ENCODE results near the gene CBLN2.

The CBLN2 gene

DNA sequence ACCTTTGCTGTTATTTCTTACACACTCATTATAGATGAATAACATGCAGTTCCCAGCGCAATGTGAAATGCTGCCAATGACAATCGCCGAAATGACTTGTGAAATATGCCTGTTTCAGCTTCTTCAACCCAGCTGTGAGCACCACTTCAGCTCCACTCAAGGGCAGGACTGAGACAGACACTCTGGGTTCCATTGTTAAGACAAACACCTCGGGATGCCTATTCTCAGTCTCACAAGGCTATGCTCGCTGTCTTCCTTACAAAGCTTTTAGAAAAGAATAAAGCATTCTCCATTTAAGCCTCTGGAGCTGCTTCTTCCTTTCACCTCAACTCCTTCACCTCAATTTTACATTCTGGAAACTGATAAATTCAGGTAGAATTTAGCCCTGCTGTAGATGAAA lies 4.2 kb downstream of the CBLN2 start:
- Histone ChIP-seq H3K27me3 (ENCODE audit: insufficient read depth, low read depth) (no peaks in the 10 kb centered on the region; the same call in 1 of the 2 replicates), H3K36me3 (ENCODE audit: insufficient read depth) (no peaks in the 10 kb centered on the region), H3K4me3 (IDR thresholded peaks at IDR 0.05; ENCODE audit: insufficient read depth, low read depth, low read length) (no peak overlapping the region)

GRCh38 chr18:72530622-72531021 lies 13.5 kb downstream of the CBLN2 start:
- no peak overlapping the region for H3K4me2 ChIP-seq
- no peak overlapping the region for H3K4me3 ChIP-seq (IDR thresholded peaks at IDR 0.05; ENCODE audit: insufficient read depth, low read depth, low read length)
- no peaks in the 10 kb centered on the region for H4K20me1 ChIP-seq (ENCODE audit: insufficient read depth)
- no peak overlapping the region for H3K9ac ChIP-seq
- no peak overlapping the region for H3K27ac ChIP-seq
- peaks cover 10% of the 10 kb centered on the region for H3K4me1 ChIP-seq (ENCODE audit: low read depth, poor library complexity, severe bottlenecking)
- no peaks in the 10 kb centered on the region for H3K27me3 ChIP-seq (ENCODE audit: insufficient read depth, low read depth)
- no peaks in the 10 kb centered on the region for H3K79me2 ChIP-seq (ENCODE audit: insufficient read depth, low read depth)
- H3K36me3 ChIP-seq (ENCODE audit: insufficient read depth) = no peaks in the 10 kb centered on the region
- TF ChIP-seq, protein P1, sequence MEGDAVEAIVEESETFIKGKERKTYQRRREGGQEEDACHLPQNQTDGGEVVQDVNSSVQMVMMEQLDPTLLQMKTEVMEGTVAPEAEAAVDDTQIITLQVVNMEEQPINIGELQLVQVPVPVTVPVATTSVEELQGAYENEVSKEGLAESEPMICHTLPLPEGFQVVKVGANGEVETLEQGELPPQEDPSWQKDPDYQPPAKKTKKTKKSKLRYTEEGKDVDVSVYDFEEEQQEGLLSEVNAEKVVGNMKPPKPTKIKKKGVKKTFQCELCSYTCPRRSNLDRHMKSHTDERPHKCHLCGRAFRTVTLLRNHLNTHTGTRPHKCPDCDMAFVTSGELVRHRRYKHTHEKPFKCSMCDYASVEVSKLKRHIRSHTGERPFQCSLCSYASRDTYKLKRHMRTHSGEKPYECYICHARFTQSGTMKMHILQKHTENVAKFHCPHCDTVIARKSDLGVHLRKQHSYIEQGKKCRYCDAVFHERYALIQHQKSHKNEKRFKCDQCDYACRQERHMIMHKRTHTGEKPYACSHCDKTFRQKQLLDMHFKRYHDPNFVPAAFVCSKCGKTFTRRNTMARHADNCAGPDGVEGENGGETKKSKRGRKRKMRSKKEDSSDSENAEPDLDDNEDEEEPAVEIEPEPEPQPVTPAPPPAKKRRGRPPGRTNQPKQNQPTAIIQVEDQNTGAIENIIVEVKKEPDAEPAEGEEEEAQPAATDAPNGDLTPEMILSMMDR (conservative IDR thresholded peaks at IDR 0.05; ENCODE audit: low read depth, low read length) = peak; percentile 31; the same call in 1 of the 2 replicates
- H2AFZ ChIP-seq (ENCODE audit: low read depth) = no peak overlapping the region

More for the DNA sequence above, 4.2 kb downstream of the CBLN2 start:
- H3K9ac ChIP-seq = no peak overlapping the region
- no peaks in the 10 kb centered on the region for H4K20me1 ChIP-seq (ENCODE audit: insufficient read depth)
- H3K4me2 ChIP-seq = no peak overlapping the region
- peaks cover 7% of the 10 kb centered on the region for H3K4me1 ChIP-seq (ENCODE audit: low read depth, poor library complexity, severe bottlenecking)
- no peak overlapping the region for H3K27ac ChIP-seq
- no peaks in the 10 kb centered on the region for H3K79me2 ChIP-seq (ENCODE audit: insufficient read depth, low read depth)
- H2AFZ ChIP-seq (ENCODE audit: low read depth) = no peak overlapping the region
- TF ChIP-seq, protein P1 (conservative IDR thresholded peaks at IDR 0.05; ENCODE audit: low read depth, low read length) = no peak

GRCh38 chr18:72504866-72505265 lies 39.3 kb downstream of the CBLN2 start:
- no peak overlapping the region for H2AFZ ChIP-seq (ENCODE audit: low read depth)
- H3K4me3 ChIP-seq (IDR thresholded peaks at IDR 0.05; ENCODE audit: insufficient read depth, low read depth, low read length) = no peak overlapping the region
- H3K27me3 ChIP-seq (ENCODE audit: insufficient read depth, low read depth) = no peaks in the 10 kb centered on the region
- no peaks in the 10 kb centered on the region for H4K20me1 ChIP-seq (ENCODE audit: insufficient read depth)
- H3K79me2 ChIP-seq (ENCODE audit: insufficient read depth, low read depth) = no peaks in the 10 kb centered on the region
- no peak overlapping the region for H3K4me2 ChIP-seq
- no peaks in the 10 kb centered on the region for H3K36me3 ChIP-seq (ENCODE audit: insufficient read depth)
- H3K27ac ChIP-seq = no peak overlapping the region
- H3K9ac ChIP-seq = no peak overlapping the region
- TF ChIP-seq, protein P1 (conservative IDR thresholded peaks at IDR 0.05; ENCODE audit: low read depth, low read length) = no peak
- no peaks in the 10 kb centered on the region for H3K4me1 ChIP-seq (ENCODE audit: low read depth, poor library complexity, severe bottlenecking)

DNA sequence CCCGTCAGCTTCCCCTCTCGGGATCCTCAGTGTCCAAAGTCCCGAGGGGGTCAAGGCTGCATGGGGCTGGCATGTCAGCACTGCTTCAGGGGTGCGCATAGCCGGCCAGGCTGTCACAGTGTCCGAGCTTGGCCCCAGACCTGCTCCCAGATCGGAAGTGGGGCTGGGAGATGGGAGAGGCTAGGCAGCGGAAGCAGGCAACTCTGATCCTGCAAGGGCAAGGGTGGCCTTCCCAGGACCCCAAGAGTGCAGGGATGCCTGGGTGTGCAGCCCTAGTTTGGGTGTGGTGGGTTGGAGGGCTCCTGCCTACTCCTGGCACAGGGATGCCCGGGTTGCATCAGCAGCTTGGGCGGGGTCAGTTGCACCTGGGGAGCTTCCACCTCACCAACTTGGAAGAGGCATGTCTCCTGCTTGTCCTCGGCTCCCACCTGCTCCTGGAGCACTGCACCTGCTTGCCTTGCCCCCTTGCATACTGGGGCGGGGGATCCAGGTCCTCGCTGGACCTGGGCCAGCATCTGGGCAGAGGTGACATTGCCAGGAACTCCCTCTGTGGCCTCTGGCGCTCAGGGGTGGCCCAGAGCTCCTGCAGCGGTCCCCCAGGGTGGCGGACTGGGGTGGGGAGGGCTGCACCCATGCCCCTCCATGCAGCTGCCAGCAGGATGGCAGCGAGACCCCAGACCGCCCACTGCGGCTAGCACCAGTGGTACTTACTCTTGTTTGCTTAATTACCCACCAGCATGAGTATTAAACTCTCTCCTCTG lies 41.3 kb downstream of the CBLN2 start:
- TF ChIP-seq, protein P1 (conservative IDR thresholded peaks at IDR 0.05; ENCODE audit: low read depth, low read length) = no peak
- H3K27ac ChIP-seq = no peak overlapping the region
- H3K36me3 ChIP-seq (ENCODE audit: insufficient read depth) = no peaks in the 10 kb centered on the region
- no peak overlapping the region for H3K4me2 ChIP-seq
- H3K4me1 ChIP-seq (ENCODE audit: low read depth, poor library complexity, severe bottlenecking) = no peaks in the 10 kb centered on the region
- H2AFZ ChIP-seq (ENCODE audit: low read depth) = no peak overlapping the region
- no peaks in the 10 kb centered on the region for H3K27me3 ChIP-seq (ENCODE audit: insufficient read depth, low read depth)
- no peaks in the 10 kb centered on the region for H4K20me1 ChIP-seq (ENCODE audit: insufficient read depth)
- H3K79me2 ChIP-seq (ENCODE audit: insufficient read depth, low read depth) = no peaks in the 10 kb centered on the region
- no peak overlapping the region for H3K4me3 ChIP-seq (IDR thresholded peaks at IDR 0.05; ENCODE audit: insufficient read depth, low read depth, low read length)
- no peak overlapping the region for H3K9ac ChIP-seq
